GM21717 (cell line): ENCODE measurements around the gene MCL1.

Source experiments
- ATAC-seq: cut with Tn5 transposase; IDR thresholded peaks from one replicate; pipeline ENCODE4 v1.9.1; 2021; ENCODE audit warnings: mild to moderate bottlenecking, moderate library complexity; ENCODE audit not compliant: unreplicated experiment

The MCL1 gene

GRCh38 chr1:150558303-150558704, 21.1 kb downstream of the MCL1 start:
- no peak for ATAC-seq

GRCh38 chr1:150557813-150558212, 21.6 kb downstream of the MCL1 start:
- no peak for ATAC-seq

DNA sequence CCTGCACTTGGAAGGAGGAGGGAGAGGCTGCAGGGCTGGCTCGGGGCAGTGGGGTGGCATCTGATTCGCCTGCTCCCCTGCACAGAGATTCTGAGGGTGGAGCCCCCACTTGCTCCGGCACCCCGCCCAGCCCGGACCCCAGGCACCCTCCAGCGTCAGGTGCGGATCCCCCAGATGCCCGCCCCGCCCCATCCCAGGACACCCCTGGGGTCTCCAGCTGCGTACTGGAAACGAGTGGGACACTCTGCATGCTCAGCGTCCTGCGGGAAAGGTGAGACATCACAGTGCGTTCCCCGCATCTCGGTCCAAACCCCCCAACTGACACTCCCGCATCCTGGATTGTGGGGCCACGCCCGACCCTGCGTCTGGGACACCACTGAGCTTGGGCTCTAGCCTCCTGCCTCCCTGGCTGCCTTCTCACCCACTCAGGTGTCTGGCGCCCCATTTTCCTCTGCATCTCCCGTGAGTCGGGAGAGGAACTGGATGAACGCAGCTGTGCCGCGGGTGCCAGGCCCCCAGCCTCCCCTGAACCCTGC, 22.3 kb downstream of the MCL1 start:
- no peak for ATAC-seq

- ATAC-seq, result no peak
Measured at GRCh38 chr1:150555971-150556865, 23.2 kb downstream of the MCL1 start.

DNA sequence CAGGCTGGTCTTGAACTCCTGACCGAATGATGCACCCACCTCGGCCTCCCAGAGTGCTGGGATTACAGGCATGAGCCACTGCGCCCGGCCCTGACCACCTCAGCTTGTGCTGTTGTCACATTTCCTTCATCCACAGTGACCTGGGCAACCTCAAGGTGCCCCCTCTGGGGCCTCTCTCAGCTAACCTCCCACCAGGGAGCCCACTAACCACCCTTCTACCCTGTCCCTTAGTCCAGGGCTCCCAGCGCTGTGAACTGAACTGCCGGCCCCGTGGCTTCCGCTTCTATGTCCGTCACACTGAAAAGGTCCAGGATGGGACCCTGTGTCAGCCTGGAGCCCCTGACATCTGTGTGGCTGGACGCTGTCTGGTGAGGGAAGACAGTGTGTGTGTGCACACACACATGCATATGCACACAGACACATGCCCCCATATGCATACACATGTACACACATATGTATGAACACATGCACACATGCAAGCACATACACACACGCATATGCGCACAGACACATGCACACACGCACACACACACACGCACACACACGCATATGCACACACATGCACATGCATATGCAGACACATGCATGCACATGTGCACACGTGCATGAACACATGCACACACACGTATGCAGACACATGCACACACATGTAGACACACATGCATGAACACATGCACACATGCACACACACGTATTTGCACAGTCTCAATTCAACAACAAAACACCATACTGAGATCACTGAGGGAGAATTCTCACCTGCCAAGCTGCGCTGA, 24.0 kb downstream of the MCL1 start:
- ATAC-seq, result no peak

DNA sequence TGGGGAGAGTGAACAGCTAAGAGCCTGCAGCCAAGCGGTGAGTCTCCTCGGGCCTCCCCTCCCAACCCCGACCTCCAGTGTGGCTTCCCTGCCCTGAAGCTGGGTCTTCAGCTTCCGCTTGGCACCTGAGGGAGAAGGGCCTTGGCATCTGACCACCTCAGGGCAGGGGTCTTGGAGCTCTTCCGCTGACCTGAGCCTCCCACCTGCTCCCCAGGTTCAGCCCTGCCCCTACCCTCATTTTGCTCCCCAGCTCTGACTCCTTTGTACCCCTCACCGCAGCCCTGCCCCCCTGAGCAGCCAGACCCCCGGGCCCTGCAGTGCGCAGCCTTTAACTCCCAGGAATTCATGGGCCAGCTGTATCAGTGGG, 25.3 kb downstream of the MCL1 start:
- ATAC-seq, result no peak

DNA sequence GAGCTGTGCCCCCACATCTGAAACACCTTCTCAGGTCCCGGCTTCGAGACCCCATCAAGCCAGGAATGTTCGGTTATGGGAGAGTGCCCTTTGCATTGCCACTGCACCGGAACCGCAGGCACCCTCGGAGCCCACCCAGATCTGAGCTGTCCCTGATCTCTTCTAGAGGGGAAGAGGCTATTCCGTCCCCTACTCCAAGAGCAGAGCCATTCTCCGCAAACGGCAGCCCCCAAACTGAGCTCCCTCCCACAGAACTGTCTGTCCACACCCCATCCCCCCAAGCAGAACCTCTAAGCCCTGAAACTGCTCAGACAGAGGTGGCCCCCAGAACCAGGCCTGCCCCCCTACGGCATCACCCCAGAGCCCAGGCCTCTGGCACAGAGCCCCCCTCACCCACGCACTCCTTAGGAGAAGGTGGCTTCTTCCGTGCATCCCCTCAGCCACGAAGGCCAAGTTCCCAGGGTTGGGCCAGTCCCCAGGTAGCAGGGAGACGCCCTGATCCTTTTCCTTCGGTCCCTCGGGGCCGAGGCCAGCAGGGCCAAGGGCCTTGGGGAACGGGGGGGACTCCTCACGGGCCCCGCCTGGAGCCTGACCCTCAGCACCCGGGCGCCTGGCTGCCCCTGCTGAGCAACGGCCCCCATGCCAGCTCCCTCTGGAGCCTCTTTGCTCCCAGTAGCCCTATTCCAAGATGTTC, 25.9 kb downstream of the MCL1 start:
- ATAC-seq, result no peak

DNA sequence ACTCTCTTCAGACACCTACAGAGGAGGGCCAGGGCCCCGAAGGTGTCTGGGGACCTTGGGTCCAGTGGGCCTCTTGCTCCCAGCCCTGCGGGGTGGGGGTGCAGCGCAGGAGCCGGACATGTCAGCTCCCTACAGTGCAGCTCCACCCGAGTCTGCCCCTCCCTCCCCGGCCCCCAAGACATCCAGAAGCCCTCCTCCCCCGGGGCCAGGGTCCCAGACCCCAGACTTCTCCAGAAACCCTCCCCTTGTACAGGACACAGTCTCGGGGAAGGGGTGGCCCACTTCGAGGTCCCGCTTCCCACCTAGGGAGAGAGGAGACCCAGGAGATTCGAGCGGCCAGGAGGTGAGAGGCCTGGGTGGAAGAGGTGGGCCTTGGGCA, 26.5 kb downstream of the MCL1 start:
- no peak for ATAC-seq

GRCh38 chr1:150552128-150552910, 27.1 kb downstream of the MCL1 start:
- no peak for ATAC-seq

DNA sequence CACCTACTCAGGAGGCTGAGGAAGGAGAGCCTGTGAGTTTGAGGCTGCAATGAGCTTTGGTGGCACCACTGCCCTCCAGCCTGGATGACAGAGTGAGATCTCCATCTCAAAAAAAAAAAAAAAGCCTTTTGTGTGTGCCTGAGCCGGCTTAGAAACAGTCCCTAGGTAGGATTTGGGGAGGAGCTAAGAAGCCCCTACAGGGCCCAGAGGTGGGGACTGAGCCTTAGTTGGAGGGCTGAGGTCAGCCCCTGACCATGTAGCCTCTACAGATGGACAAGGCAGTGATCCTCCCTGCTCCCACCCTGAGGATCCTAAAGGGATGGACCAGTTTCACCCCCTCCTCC, 27.7 kb downstream of the MCL1 start:
- no peak for ATAC-seq

GRCh38 chr1:150551051-150551783, 28.2 kb downstream of the MCL1 start:
- ATAC-seq, result no peak

GRCh38 chr1:150550222-150551050, 29.0 kb downstream of the MCL1 start:
- no peak for ATAC-seq

DNA sequence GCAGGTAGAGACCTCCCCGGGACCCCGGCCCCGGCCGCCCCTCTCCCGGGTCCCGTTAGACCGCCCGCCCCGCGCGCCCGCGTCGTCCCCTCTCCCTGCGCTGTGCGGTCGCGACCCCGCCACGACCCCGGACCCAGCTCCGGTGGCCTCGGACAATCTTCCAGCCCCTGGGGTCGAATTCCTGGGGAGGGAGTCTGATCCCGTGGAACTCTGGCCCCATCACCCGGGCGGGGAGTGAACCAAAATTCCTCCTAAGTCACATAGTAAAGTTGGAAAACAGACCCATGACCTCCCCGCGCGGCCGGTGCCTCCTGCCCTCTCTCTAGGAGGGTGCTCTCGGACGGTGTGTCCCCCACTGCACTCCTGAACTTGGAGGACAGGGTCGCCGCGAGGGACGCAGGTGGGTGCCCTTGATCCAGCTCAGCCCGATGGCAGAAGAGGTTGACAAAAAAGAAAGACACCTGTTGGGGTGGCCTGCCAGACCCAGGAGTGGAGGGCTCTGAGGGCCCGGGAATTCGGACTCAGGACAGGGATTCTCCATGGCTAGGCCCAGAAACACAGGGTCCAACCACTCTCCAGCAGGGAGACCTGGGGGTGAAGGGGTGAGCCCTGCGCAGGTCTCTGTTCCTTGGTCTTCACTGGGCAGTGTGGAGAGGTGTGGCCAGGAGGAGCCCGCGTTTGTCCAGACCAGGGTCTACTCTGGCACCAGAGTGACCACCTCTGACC, 29.8 kb downstream of the MCL1 start:
- ATAC-seq, result no peak

DNA sequence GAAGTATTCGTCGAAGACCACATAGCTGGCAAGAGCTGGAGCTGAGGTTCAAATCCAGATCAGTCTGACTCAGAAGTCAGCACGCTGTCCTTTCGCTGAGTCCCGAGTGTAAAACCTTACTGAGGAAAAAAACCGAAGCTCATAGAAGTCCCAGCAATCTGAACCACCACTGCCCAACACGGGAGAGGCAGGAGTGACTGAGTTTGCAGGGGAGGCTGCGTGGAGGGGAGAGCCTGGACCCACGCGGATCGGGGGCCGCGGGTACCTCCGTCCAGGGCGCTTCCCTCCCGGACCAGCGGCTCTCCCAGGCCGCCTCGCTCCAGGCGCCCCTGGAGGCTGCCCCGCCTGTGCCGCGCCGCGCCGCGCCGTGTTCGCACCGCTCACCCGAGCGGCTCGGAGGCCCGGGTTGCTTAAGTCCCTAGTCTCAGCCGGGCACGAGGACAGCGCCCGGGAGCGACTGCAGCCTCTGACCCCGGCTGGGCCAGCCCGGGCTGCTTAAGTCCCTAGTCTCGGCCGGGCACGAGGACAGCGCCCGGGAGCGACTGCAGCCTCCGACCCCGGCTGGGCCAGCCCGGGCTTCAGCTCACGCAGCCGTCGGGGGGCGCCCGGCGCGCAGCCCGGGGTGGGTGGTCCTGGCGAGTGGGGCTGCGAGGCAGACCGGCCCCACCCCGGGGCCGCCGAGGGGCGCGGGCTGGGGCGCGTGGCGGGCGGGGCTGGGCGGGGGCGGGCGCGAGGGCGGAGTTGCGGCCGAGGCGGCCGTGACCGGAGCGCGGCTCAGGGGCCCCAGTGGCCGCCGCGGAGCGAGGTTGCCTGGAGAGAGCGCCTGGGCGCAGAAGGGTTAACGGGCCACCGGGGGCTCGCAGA, 30.5 kb downstream of the MCL1 start, which contains the start of gene ADAMTSL4:
Gene ADAMTSL4 (plus strand): TSS at position 777 of the 864 bp plus-strand sequence. CDS start 2,881 bp downstream, outside the sequence.
- no peak for ATAC-seq

DNA sequence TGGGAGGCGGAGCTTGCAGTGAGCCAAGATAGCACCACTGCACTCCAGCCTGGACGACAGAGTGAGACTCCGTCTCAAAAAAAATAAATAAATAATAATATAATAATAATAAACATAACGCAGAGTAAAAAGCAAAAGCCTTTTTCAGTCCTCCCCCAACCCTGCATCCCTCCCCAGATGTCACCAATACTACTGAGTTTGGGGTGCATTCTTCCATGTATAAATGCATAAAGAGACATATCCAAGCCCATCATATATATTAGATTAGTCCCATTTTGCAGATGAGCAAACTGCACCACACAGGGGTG, 31.1 kb downstream of the MCL1 start:
- no peak for ATAC-seq

DNA sequence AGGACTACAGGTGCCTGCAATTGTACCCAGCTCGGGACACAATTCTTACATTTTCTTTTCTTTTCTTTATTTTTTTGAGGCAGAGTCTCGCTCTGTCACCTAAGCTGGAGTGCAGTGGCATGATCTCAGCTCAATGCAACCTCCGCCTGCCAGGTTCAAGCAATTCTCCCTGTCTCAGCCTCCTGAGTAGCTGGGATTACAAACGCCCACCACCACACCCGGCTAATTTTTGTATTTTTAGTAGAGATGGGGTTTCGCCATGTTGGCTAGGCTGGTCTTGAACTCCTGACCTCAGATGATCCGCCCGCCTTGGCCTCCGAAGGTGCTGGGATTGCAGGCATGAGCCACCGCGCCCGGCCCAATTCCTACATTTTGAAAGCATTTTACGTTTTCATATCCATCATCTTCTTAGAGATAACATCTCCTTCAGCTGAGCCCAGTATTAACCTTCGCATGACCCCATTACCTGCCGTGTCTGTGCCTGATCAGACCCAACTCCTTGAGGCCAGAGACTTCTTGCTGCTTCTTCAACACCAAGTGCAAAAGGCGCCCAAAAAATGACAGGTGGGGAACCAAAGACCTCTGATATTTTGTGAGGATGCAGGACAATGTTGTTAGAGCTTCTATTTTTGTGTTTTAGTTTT, 33.0 kb downstream of the MCL1 start:
- no peak for ATAC-seq

DNA sequence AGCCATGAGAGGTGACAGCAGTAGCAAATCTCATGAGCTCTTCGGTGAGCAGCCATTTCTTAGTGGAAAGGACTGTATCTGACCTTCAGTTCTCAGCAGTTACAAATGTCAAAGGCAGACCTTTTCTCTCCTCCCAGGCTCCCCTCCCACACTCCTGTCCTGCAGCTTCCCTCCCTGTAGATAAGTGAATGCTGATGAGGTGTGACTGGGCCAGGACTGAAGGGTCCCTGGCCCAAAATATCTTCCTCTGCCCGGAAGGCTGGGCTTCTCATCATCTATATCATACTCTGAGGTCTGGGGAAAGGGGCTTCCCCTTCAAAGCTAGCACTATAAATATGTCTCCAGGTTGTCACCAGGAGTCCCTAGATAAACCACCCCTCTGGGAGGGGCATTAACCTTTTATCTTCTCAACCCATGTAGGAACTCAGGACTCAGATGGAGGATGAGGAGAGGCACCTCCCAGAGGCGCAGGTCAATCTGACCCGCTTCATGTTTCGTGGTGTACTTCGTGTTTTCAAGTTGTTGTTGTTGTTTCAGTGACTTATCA, 33.9 kb downstream of the MCL1 start:
- no peak for ATAC-seq
